ENCODE results near the gene WFDC10B. TPM values are rescaled to one million over a fixed set of nuclear protein-coding genes. Genes with fewer than 3 reads are reported as not detected.

Gene WFDC10B
- total RNA-seq, 1 experiment from 2014 or later: 0.42 TPM

DNA sequence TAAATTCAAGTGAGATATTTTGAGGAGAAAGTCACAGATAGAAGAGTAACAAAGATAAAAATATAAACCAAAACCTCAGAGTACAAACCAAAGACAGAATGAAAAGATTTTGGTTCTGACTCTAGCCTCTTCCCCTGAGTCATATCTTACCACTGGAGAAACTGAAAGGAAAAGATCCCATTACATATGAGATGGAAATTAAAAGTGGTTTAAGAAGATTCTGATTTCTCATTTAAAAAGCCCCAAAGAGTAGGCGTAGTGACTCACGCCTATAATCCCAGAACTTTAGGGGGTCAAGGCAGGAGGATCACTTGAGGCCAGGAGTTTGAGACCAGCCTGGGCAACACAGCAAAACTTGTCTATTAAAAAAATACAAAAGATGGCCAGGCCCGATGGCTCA is 47.9 kb upstream of the WFDC10B start:
- peaks cover 40% of the 10 kb centered on the region for H3K9me3 Mint-ChIP-seq

More for the DNA sequence above, 47.9 kb upstream of the WFDC10B start:
- no peak for TF ChIP-seq NR1H2 (CRISPR knock-in tag; IDR thresholded peaks at IDR 0.05)
- TF ChIP-seq RORB (CRISPR knock-in tag; IDR thresholded peaks at IDR 0.05): no peak
- TF ChIP-seq, protein P1, sequence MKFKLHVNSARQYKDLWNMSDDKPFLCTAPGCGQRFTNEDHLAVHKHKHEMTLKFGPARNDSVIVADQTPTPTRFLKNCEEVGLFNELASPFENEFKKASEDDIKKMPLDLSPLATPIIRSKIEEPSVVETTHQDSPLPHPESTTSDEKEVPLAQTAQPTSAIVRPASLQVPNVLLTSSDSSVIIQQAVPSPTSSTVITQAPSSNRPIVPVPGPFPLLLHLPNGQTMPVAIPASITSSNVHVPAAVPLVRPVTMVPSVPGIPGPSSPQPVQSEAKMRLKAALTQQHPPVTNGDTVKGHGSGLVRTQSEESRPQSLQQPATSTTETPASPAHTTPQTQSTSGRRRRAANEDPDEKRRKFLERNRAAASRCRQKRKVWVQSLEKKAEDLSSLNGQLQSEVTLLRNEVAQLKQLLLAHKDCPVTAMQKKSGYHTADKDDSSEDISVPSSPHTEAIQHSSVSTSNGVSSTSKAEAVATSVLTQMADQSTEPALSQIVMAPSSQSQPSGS (CRISPR knock-in tag; IDR thresholded peaks at IDR 0.05; ENCODE audit: borderline replicate concordance, low read depth): no peak
- no peak for TF ChIP-seq ZNF138 (CRISPR knock-in tag; conservative IDR thresholded peaks at IDR 0.05)
- TF ChIP-seq, protein P2, sequence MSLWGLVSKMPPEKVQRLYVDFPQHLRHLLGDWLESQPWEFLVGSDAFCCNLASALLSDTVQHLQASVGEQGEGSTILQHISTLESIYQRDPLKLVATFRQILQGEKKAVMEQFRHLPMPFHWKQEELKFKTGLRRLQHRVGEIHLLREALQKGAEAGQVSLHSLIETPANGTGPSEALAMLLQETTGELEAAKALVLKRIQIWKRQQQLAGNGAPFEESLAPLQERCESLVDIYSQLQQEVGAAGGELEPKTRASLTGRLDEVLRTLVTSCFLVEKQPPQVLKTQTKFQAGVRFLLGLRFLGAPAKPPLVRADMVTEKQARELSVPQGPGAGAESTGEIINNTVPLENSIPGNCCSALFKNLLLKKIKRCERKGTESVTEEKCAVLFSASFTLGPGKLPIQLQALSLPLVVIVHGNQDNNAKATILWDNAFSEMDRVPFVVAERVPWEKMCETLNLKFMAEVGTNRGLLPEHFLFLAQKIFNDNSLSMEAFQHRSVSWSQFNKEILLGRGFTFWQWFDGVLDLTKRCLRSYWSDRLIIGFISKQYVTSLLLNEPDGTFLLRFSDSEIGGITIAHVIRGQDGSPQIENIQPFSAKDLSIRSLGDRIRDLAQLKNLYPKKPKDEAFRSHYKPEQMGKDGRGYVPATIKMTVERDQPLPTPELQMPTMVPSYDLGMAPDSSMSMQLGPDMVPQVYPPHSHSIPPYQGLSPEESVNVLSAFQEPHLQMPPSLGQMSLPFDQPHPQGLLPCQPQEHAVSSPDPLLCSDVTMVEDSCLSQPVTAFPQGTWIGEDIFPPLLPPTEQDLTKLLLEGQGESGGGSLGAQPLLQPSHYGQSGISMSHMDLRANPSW (CRISPR knock-in tag; conservative IDR thresholded peaks at IDR 0.05; ENCODE audit: low read depth): no peak
- TF ChIP-seq, protein P3, sequence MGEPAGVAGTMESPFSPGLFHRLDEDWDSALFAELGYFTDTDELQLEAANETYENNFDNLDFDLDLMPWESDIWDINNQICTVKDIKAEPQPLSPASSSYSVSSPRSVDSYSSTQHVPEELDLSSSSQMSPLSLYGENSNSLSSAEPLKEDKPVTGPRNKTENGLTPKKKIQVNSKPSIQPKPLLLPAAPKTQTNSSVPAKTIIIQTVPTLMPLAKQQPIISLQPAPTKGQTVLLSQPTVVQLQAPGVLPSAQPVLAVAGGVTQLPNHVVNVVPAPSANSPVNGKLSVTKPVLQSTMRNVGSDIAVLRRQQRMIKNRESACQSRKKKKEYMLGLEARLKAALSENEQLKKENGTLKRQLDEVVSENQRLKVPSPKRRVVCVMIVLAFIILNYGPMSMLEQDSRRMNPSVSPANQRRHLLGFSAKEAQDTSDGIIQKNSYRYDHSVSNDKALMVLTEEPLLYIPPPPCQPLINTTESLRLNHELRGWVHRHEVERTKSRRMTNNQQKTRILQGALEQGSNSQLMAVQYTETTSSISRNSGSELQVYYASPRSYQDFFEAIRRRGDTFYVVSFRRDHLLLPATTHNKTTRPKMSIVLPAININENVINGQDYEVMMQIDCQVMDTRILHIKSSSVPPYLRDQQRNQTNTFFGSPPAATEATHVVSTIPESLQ (CRISPR knock-in tag; IDR thresholded peaks at IDR 0.05): no peak
- TF ChIP-seq TP53 (CRISPR knock-in tag; IDR thresholded peaks at IDR 0.05): no peak
- no peak for TF ChIP-seq NFATC4 (CRISPR knock-in tag; IDR thresholded peaks at IDR 0.05)
- TF ChIP-seq, protein P4, sequence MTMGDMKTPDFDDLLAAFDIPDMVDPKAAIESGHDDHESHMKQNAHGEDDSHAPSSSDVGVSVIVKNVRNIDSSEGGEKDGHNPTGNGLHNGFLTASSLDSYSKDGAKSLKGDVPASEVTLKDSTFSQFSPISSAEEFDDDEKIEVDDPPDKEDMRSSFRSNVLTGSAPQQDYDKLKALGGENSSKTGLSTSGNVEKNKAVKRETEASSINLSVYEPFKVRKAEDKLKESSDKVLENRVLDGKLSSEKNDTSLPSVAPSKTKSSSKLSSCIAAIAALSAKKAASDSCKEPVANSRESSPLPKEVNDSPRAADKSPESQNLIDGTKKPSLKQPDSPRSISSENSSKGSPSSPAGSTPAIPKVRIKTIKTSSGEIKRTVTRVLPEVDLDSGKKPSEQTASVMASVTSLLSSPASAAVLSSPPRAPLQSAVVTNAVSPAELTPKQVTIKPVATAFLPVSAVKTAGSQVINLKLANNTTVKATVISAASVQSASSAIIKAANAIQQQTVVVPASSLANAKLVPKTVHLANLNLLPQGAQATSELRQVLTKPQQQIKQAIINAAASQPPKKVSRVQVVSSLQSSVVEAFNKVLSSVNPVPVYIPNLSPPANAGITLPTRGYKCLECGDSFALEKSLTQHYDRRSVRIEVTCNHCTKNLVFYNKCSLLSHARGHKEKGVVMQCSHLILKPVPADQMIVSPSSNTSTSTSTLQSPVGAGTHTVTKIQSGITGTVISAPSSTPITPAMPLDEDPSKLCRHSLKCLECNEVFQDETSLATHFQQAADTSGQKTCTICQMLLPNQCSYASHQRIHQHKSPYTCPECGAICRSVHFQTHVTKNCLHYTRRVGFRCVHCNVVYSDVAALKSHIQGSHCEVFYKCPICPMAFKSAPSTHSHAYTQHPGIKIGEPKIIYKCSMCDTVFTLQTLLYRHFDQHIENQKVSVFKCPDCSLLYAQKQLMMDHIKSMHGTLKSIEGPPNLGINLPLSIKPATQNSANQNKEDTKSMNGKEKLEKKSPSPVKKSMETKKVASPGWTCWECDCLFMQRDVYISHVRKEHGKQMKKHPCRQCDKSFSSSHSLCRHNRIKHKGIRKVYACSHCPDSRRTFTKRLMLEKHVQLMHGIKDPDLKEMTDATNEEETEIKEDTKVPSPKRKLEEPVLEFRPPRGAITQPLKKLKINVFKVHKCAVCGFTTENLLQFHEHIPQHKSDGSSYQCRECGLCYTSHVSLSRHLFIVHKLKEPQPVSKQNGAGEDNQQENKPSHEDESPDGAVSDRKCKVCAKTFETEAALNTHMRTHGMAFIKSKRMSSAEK (CRISPR knock-in tag; IDR thresholded peaks at IDR 0.05; ENCODE audit: borderline replicate concordance): no peak
- no peak for TF ChIP-seq NR3C1 (CRISPR knock-in tag; conservative IDR thresholded peaks at IDR 0.05; ENCODE audit: low read depth)
- TF ChIP-seq PRRX2 (CRISPR knock-in tag; IDR thresholded peaks at IDR 0.05): no peak
- TF ChIP-seq, protein P5, sequence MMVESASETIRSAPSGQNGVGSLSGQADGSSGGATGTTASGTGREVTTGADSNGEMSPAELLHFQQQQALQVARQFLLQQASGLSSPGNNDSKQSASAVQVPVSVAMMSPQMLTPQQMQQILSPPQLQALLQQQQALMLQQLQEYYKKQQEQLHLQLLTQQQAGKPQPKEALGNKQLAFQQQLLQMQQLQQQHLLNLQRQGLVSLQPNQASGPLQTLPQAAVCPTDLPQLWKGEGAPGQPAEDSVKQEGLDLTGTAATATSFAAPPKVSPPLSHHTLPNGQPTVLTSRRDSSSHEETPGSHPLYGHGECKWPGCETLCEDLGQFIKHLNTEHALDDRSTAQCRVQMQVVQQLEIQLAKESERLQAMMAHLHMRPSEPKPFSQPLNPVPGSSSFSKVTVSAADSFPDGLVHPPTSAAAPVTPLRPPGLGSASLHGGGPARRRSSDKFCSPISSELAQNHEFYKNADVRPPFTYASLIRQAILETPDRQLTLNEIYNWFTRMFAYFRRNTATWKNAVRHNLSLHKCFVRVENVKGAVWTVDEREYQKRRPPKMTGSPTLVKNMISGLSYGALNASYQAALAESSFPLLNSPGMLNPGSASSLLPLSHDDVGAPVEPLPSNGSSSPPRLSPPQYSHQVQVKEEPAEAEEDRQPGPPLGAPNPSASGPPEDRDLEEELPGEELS (CRISPR knock-in tag; IDR thresholded peaks at IDR 0.05): no peak
- TF ChIP-seq JAZF1 (CRISPR knock-in tag; IDR thresholded peaks at IDR 0.05): no peak
- no peak for TF ChIP-seq ZBTB21 (CRISPR knock-in tag; IDR thresholded peaks at IDR 0.05; ENCODE audit: borderline replicate concordance)
- no peak for DNase-seq (ENCODE audit: low spot score)
- no peaks in the 10 kb centered on the region for H3K4me1 Mint-ChIP-seq
- H3K27me3 Mint-ChIP-seq (ENCODE audit: low read depth): no peaks in the 10 kb centered on the region; the same call in 1 of the 2 replicates
- H3K4me3 Mint-ChIP-seq: no peak overlapping the region
- ChIA-PET CTCF (no interaction called here), POLR2A (no interaction called here)
- ATAC-seq: no peak
- H3K27ac Mint-ChIP-seq: no peak overlapping the region
- H3K36me3 Mint-ChIP-seq: peaks cover 38% of the 10 kb centered on the region

Data from WTC11 (cell line).